GM21423 (cell line): ENCODE measurements around the gene ALDH3A1.

Experiments used
- ATAC-seq: cut with Tn5 transposase; IDR thresholded peaks from one replicate; pipeline ENCODE4 v1.9.1; 2021; ENCODE audit warnings: mild to moderate bottlenecking, moderate library complexity; ENCODE audit not compliant: unreplicated experiment

Gene ALDH3A1

DNA sequence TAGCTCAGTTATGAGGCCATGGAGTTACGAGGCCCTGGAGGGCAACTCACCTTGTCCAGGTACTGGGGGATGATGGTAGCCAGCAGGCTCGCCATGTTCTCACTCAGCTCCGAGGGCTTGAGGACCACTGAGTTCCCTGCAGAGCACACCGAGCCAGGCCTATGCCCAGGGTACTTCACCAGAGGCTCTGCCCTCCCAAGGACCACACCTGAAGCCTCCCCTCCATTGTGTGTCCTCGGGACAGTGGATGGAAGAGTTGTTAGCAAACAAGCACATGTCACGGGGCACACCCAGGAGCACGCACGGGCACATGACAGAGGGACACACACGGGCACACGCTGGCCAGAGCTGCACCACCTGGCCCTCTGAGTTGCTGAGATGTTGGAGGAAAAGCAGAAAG lies 5.6 kb downstream of the ALDH3A1 start:
- ATAC-seq: no peak

DNA sequence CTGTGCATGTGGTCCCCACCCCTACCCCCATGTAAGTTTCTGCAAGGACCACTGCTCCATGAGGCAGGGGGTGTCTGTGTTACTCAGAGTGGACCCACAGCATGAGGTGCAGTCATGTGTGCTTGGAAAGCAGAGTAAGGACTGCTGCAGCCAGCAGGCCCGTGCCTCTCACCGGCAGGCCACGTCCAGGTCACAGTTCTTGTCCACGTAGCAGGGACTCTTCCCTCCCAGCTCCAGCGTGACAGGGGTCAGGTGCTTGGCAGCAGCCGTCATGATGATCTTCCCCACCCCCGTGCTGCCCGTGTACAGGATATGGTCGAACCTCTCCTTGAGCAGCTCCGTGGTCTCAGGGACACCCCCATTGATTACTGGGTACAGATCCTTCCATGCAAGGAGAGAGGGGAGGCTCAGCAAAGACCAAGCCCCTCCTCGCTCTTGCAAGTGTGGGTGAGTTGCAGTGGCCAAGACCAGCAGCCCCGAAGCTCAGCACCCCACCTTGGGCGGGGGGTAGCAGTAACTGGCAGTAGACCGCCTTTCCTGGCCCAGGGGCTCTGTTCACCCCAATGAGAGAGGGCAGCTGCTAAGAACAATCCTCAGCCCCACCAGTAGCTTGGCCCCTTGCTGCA lies 6.2 kb downstream of the ALDH3A1 start:
- no peak for ATAC-seq

DNA sequence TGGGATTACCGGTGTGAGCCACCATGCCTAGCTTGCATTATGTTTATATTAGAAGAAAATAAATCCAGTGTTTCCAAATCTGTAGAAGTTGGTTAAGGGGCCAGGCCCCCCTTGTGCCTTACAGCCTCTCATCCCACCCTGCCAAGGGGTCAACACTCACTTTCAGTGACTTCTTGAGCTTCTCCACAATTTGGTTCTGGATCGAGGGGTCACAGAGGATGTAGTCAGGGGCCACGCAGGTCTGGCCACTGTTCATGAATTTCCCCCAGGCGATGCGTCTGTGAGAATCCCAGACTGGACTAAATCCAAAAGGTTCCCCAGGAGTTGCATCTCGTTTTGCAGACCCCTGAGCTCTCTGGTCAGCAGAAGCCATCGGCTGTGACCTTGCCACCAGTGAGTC lies 7.2 kb downstream of the ALDH3A1 start:
- ATAC-seq: no peak

DNA sequence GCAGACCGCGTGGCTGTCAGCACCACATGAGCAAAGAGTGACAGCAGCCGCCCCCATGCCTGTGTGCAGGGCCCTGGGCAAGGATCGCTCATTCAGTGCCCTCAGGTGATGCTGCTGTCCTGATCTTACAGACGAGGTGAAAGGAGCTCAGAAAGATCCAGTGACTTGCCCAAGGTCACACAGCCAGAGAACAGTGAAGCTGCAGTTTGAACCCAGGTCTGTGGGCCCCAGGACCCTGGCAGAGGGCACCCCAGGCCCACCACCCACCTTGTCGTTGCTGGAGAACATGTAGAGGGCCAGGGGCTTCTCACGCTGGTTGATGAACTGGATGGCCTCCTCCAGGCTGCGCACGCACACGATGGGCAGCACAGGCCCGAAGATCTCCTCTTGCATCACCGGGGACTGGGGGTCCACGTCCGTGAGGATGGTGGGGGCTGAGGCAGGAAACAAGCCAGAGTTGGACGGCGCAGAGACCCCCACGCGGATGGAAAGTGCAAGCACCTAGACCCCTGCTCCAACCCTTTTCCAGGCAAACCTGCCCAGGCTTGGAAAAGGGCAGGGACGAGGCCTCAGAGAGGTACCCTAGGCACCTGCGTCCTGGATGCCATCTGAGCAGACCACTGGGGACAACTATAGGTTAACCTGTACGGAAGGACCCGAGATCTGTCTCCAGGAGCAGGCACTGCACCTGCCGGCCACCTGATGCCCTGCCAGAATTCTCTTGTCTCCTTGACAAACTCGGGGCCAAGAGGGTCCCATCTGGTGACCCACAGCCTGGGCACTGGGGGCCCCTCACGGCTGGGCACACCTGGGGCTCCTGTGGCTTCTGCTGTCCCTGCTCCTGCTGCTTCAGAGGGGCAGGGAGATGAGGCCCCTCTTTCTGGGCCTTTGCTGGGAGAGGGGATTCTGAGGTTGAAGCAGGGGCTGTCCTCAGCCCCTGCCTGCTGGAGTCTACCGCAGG lies 8.6 kb downstream of the ALDH3A1 start:
- no peak for ATAC-seq

DNA sequence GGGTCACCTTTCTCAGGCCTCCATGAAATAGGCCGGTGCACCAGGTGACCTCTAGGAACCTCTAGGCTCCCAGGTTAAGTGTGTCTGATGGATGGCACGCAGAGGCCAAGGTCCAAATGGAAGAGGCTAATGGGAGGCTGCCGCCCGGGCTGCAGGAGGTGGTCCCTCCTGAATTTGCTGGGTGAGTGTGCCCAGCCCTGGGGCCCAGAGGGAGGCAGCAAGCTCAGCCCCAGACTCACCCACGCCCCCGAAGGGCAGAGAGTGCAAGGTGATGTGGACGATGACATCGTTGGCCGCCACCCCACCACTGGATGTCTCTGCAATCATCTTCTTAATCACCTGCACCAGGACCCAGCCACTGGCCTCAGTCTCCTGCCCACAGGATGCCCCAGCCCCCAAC lies 9.3 kb downstream of the ALDH3A1 start:
- ATAC-seq: no peak

DNA sequence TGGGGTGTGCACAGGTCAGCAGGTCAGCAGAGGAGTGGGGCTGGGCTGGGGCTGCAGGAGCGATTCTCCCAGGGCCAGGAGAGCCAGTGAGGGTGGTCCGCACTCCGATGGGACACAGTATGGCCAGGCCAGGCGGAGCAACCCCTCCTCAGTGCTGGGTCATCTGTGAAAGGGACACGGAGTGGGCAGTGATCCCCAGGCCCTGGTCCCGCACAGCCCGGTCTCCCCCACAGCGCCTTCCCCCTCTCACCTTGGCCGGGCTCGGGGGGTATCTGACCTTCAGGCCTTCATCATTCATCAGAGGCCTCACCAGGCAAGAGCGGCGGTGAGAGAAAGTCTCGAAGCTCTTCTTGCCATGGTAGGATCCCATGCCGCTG lies 10.0 kb downstream of the ALDH3A1 start:
- no peak for ATAC-seq

DNA sequence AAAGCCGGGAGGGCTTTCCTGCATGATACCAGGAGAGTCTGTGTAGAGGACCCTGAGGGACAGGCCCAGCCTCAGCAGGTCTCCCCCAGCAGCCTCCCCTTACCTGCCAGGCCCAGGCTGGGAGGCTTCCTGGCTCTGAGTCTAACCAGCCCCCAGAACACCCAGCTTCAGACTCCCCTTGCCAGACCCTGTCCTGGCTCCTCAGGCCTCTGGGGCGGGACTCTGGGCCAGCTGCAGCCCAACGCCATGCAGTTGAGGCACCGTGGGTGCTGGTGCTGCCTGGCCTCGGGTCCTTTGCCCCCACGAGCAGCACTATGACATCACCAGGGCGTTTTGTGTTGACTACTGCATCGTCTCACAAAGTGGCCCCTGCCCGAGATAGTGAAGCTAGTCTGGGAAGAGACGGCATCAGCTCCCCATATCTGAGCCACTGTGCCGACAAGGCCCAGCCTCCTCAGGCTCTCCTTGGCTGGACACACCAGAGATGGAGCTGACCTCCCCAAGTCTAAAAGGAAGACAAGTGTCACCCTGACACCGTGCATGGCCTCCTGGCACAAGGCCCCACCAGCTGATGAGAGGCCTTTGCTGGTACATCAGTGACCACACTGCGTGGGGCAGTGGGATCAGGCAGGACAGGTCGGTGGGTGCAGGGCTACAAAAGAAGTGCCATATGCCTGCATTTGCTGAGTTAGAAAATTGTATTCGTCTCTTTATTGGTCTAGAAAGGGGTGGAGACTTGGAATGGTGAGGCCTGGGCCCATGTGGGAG lies 10.6 kb downstream of the ALDH3A1 start:
- no peak for ATAC-seq

DNA sequence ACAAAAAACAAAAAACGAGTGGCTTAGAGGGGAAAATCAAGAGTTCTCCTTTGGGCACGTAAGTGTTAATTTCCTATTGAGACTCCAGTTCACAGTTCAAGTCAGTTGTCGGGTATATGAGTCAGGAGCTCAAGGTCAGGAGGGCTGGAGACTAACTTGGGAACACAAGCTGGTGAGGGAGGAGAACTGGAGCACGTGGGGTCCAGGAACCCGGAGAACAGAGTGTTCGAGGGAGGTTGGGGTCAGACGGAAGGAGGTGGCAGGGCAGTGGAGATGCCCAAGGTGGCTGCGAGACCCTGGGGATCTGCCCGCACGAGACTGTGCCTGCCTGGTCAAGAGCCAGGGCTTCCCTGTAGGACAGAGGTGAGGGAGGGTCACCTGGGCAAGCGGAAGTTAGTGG lies 12.0 kb downstream of the ALDH3A1 start:
- ATAC-seq: no peak

DNA sequence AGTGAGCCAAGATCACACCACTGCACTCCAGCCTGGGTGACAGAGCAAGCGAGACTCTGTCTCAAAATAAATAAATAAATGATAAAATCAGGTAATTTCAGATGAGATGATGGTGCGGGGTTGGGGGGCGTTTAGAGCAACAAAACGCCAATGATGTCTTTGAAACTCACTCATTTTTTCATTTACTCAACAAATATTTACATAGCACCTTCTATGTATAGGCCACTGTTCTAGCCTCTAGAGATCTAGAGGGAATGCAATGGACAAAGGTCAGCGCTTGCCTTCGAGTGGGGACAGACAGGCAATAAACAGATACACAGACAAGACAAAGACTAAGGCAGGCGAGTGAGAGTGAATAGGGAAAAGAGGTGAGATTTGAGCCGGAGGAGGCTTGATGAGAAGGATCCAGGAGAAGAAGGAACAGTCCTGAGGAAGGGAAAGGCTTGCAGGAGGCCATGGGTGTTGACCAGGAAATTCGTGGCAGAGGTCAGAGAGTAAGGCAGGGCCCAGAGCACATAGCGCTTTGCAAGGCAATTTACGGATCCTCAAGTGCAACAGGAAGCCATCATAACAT lies 14.1 kb downstream of the ALDH3A1 start:
- no peak for ATAC-seq

DNA sequence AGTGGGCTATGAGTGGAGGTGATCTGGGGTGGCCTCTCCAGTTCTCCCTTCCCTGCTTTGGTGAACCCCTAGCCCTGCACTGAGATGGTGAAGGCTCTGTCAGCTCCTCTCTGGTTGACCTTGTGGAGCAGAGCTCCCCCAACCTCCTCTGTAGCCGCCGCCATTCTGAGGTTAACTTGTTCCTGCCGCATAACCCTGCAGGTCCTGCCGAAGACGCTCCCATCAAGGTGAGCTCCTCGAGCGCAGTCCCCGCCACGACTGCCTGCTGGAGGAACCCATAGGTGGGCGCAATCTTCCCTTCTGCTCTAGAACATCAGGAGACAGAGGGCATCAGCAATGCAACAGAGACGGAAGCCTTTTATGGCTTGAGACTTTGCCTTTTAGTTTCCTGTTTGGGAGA lies 16.5 kb downstream of the ALDH3A1 start:
- no peak for ATAC-seq

DNA sequence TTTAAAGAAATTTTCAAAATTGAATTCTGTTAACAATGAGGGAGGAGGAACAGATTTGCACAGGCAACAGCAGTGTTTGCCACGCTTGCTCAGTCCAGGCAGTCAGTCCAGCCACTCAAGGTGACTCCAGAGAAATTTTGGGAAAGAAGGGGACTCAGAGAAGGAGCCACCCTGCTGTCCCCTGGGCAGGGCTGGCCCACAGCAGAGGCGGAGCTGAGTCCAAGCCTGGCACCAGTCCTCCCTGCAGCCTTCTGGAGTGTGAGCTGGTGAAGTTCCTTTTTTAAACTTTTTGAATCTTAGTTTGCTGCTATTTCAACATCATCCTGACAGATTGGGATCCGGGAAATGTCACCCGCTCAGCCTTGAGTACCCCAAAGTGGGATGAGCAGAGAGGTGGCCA lies 17.3 kb downstream of the ALDH3A1 start:
- no peak for ATAC-seq

DNA sequence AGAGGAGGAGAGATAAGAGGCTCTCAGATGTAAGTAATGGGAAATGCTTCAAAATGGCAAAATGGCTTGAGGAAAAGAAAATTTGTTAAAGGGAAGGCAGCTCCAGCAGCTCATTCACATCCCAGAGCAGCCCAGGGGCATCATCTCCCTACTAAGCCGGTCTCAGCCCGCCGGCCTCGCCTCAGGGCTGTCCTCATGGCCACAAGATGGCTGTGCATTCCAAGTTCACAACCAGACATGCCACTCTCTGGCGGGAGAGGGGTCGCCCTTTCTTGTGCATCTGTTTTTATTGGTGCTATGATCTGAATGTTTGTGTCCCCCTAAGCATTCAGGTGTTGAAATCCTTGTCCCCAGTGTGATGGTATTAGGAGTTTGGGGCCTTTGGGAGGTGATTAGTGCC lies 18.2 kb downstream of the ALDH3A1 start:
- ATAC-seq: no peak

DNA sequence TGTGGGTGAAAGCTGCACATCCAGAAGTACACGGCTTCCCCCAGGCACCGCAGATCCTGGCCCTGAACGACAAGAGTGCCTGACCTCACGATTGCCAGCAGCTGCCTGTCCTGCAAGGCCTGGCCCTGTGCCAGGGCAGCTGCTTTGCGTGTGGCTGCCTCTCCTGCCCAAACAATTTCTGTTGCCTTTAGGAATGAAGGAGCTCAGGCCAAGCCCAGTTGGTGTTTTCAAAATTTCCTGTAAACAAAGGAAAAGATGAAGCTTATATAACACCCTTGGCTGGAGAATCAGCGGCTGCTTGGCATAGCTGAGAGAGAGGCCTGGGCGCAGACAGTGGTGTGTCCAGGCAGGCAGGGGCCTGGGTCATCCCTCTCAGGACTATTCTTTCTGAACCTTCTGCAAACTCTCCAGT lies 20.0 kb downstream of the ALDH3A1 start:
- no peak for ATAC-seq

DNA sequence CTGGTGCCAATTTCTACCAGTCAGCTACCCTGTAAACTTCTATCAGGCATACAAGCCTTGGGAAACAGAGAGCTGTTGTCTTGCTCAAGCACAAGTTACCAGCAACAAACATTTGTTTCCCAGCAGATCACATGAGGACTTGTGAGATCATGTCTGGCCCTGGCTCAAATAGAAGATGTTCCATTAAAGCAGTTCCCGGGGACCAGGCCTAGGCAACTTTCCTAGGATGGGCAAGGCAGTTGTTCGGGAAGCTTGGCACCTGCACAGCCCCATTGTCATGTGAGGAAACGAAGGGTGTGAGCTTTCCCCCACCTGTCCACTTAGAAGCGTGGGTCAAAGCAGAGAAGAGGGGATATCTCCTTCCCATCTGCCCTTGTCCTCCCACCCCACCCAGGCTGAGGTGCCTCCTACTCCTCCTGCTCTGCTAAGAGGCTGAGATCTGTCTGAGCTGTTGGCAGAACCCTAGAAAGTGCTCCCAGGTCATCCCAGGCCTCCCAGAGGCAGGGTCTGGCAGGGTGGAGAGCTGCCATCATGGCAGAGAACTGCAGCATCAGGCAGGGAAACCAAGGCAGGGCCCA lies 20.5 kb downstream of the ALDH3A1 start:
- ATAC-seq: no peak

DNA sequence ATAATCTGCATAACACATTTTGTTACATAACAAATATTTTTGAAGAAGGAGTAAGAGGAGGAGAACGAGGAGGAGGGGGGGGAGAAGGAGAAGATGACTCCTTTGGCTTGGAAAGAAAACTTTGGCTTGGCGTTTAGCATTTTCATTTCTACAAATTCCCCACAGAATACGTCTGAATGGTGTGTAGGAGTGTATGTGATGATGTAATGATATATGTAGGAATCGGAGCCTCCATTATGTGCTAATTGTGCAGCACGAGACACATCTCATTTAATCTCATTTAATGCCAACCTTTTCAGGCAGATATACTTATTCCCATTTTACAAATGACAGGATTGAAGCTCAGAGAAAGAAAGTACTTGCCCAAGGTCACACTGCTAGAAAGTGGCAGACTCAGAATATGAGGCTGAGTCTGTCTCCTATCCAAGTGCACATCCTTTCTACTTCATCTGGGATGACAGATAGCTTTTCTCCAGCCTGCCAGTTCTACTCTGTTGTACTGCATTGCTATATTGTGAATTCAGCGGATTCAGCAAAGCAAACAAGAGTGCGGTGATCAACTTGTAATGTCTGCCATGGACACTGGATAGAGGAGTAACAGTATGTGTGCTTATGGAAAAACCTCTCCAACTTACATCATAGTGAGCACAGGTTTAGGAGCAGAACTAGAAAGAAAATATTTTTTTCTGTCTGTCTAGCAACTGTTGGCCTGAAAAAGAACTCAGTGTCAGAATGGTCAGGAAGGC lies 21.3 kb downstream of the ALDH3A1 start:
- ATAC-seq: no peak

DNA sequence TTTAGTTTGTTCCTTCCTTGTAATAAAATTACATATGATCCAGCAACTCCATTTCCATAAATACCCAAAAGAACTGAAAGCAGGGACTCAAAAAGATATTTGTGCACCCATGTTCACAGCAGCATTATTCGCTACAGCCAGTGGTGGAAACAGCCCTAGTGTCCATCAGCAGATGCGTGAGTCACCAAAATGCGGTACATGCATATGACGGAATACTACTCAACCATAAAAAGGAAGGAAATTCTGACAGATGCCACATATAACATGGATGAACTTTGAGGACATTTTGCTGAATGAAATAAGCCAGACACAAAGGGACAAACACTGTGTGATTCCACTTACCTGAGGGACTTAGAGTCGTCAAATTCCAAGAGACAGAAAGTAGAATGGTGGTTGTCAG lies 22.6 kb downstream of the ALDH3A1 start:
- no peak for ATAC-seq

DNA sequence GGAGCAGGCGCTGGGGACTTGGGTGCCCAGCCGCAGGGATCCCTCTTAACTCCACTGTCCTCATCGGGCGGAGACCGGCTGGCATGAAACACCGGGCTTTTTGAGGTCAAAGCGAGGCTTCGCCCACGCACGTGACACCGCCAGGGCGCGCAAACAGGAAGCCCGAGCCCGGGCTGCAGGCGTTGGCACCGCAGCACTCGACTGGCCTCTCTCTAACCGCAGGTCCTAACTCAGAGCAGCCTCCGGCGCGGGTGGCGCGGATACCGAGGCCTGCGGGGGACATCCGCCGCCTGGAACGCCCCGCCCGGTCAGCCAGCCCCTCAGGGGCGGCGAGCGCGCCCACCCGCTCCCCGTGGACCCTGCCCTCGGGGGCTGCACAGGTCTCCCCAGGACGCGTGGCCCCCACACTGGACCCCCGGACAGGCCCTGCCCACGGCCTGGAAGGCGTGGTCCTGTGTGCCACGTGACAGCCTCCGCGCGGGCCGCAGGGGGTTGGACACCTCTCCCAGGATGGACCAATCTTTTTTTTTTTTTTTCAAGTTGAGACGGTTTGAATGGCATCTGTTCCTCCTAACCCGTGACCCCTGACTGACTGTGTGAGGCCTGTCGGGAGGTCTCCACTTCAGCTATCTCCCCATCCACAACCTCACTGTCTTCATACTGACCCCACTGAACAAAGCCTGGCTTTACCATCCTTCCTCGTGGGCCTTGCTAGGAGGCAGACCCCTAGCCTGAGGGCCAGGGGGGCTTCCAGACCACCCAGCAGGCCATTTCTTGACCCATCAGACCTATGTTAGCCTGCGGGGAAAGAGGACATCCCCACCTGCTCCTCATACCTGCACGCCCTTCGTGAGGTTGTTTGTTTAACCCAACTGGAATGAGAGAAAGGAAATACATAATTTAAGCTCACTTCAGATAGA lies 23.3 kb downstream of the ALDH3A1 start:
- ATAC-seq: no peak

DNA sequence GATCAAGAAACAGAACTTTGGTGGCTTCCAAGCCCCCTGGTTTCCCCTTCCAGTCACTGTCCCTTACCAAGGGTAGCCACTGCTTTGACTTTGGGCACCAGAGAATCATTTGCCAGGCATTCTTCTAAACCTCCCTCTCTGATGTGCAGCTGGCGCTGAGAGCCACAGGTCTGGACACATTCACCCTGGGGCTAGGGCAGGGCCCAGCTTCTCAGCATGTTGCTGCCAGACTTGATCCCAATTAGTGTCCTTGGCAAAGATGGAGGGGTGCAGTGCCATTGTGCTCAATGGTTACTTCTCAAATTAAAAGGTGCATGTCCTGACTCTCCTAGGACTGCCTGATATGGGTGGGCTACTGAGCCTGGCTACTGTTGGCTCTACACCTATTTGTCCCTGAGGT lies 24.1 kb downstream of the ALDH3A1 start:
- ATAC-seq: no peak
